ENCODE measurements around the gene C4orf36. TPM values are rescaled to one million over a fixed set of nuclear protein-coding genes. Genes with fewer than 3 reads are reported as not detected.
"Not testable (repeated sequence)": the region's sequence is repeated elsewhere in the genome, so short reads cannot be mapped to it uniquely, and the experiment has no call there.

The C4orf36 gene
- total and polyA plus RNA-seq, 2 of the 8 experiments (the other 6 are each of a cell fraction or from before 2014, with no cell fraction given): 1.2 to 1.5 TPM

GRCh38 chr4:86875436-86875835 lies 16.8 kb downstream of the C4orf36 start:
- not testable (repeated sequence) for H3K4me3 ChIP-seq (ENCODE audit: extremely low read depth in 1 of 4, insufficient read depth in 2 of 4, low read depth in 3 of 4, low read length in 4 of 4); H4K91ac ChIP-seq (replicated peaks; ENCODE audit: insufficient read length, low read length); H4K8ac ChIP-seq (ENCODE audit: extremely low read depth, insufficient read depth, low read length); DNase-seq (ENCODE audit: low read depth in 1 of 2, low spot score in 2 of 2); FAIRE-seq; H3K18ac ChIP-seq (ENCODE audit: extremely low read depth, low read length); H3K4me1 ChIP-seq (replicated peaks in 1 of 4; ENCODE audit: control insufficient read depth in 3 of 4, insufficient read depth in 4 of 4, low read length in 3 of 4); H3K27ac ChIP-seq (ENCODE audit: low read depth, low read length); H3K79me2 ChIP-seq (ENCODE audit: control insufficient read depth in 1 of 2, insufficient read depth in 2 of 2, low read length in 2 of 2); H3K14ac ChIP-seq (ENCODE audit: insufficient read length); H2BK20ac ChIP-seq (ENCODE audit: low read length); H3K27me3 ChIP-seq (replicated peaks in 1 of 4; ENCODE audit: control insufficient read depth in 3 of 4, extremely low read depth in 1 of 4, insufficient read depth in 3 of 4, low read length in 3 of 4); H2BK12ac ChIP-seq (ENCODE audit: low read depth, low read length); H2BK5ac ChIP-seq (ENCODE audit: low read depth, low read length); H2BK120ac ChIP-seq (replicated peaks; ENCODE audit: low read depth, low read length); H2BK15ac ChIP-seq (ENCODE audit: low read length); H3K23ac ChIP-seq (ENCODE audit: insufficient read length); H2AK5ac ChIP-seq (ENCODE audit: low read depth, low read length); H3K56ac ChIP-seq (replicated peaks; ENCODE audit: insufficient read length, low read depth, low read length); H4K20me1 ChIP-seq (replicated peaks in 1 of 2; ENCODE audit: control insufficient read depth in 1 of 2, insufficient read depth in 2 of 2, low read length in 2 of 2); H2AFZ ChIP-seq (ENCODE audit: low read length); H3K4ac ChIP-seq (replicated peaks; ENCODE audit: insufficient read length, low read depth, low read length); H3K4me2 ChIP-seq (ENCODE audit: insufficient read depth in 1 of 2, low read depth in 2 of 2, low read length in 2 of 2); H3K79me1 ChIP-seq (ENCODE audit: low read depth, low read length); H3K9ac ChIP-seq (replicated peaks in 1 of 4; ENCODE audit: extremely low read depth in 1 of 4, low read depth in 3 of 4, low read length in 3 of 4); H3K23me2 ChIP-seq (ENCODE audit: low read depth, low read length); H4K5ac ChIP-seq (ENCODE audit: insufficient read length, low read depth, low read length); H3K9me3 ChIP-seq (ENCODE audit: insufficient read depth in 2 of 2, low read depth in 1 of 2, low read length in 1 of 2); H3K36me3 ChIP-seq (ENCODE audit: control insufficient read depth in 2 of 4, insufficient read depth in 4 of 4, low read length in 3 of 4)
- 94% methylated on average over 4 of the region's 4 CpGs; no CpG with 5 or more reads in 1 of the 2 experiments for WGBS, 2 experiments (ENCODE audit: extremely low coverage in 1 of 2, insufficient coverage in 1 of 2, insufficient read length in 1 of 2, insufficient replicate concordance in 2 of 2, low coverage in 1 of 2, low lambda C conversion rate in 2 of 2, missing lambda C conversion rate in 1 of 2)
- ChIA-PET POLR2A (ENCODE audit: partially characterized antibody) (interaction anchor here (0.6 kb wide), 1 partner anchor 379 kb away, joined by 3 read pairs; no protein-coding TSS in a partner anchor), CTCF (ENCODE audit: partially characterized antibody) (interaction anchor here (0.6 to 1.7 kb wide), 4 partner anchors 84 to 1103 kb away, joined by 3 to 4 read pairs (median 3); no protein-coding TSS in a partner anchor)
- peak; percentile 47; the same call in 1 of the 2 replicates for TF ChIP-seq CEBPB (IDR thresholded peaks at IDR 0.05; ENCODE audit: low read depth, low read length)

Measured in H1 (cell line).